GM21717 (cell line): ENCODE measurements around the gene ZMYND11.
A peak's percentile ranks its signal among the peaks of the same experiment; 100 is the strongest.
"Not testable (repeated sequence)": the region's sequence is repeated elsewhere in the genome, so short reads cannot be mapped to it uniquely, and the experiment has no call there.

Experiments
- ATAC-seq: cut with Tn5 transposase; IDR thresholded peaks from one replicate; pipeline ENCODE4 v1.9.1; 2021; ENCODE audit warnings: mild to moderate bottlenecking, moderate library complexity; ENCODE audit not compliant: unreplicated experiment

Gene ZMYND11

DNA sequence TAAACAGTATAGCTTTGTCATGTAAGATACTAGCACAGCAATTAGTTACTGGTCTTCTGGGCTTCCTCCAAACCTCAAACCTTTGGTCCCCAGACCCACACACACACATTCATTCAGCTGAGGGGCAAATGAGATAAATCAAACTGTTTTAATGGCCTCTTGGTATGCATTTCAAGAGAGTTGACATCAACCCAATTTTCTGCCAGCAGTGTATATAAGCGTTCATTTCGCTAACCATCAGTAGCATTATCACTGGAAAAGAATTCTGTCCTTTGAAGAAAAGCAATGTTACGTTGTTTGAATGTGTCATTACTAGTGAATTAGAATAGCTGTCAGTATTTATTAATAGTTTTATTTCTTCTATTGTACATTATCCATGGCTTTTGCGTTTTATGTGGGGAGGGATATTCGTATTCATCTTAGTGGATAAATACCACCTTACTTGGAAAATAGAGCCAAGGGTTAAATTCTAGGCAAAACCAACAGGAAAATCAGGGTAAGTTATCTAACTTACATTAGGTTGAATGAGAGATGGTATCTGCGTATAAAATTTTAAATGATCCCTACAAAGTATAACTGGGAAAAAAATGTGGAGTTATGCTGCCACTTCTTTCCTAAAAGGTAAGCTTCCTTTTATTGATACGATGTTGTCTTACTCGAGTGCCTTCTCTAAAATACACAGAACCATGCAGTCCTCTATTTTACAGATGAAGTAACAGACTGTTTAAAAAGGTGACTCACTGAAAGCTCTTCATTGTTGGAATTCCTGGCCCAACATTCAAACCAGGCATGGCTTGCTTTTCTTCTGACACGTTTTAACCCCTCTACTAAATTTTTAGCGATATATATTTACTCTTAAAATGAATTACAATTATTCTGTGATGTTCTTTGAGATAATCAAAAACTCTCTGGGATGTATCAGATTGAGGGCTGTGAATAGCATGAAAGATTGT lies 2.0 kb upstream of the ZMYND11 start:
- no peak for ATAC-seq

- ATAC-seq = peak; percentile 37
Observed at GRCh38 chr10:134247-135131, 766 bp upstream of the ZMYND11 start.

DNA sequence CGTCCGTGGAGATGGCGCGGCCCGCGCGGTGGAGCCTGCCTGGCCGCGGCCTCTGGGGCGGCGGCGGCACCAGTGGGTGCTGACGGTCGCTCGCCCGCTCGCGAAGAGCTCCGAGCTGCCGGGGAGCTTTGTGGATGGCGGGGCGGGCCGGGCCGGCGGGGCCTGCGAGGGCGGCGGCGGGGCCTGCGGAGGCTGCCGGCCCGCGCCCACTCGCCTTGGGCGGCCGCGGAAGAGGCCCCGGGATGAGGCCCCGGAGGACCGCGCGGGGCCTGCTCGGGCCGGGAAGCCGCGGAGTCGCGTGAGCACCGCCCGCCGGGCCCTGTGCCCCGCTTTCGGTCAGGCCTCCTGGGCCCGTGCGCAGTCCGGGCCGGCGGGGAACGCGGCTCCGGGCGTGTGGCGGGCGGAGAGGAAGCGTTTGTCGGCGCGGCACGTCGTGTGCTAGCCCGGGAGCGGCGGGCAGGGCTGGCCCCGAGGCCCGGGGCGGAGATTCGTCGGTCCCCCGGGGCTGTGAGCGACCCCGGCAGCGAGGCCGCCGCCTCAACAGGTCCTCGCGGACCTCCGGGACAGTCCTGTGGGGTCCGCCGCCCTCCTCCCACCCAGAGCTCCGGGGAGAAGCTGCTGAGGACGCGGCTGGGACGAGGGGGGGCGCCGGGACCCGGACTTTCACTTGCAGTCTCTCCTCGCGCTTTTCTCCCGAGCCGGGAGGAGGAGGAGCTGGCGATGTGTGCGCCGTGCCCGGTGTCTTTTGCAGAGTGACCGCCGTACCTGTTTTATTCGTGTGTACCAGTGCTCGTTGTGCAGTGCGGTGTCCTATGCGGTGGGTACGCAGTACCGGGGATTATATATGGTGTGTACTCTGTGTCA lies 578 bp downstream of the ZMYND11 start:
- peak; percentile 41 for ATAC-seq

DNA sequence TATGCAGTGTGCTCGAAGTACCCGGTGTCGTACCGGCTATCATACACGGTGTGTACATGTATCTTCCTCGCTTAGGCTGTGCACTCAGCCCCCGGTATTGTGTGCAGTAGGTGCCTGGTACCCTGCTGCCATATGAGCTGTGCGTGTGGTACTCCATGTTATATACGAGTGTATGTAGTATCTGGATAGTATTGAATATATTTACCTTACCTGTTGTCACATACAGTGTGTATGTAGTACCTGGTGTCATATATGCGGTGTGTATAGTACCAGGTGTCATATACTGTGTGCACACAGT lies 1.2 kb downstream of the ZMYND11 start:
- ATAC-seq = no peak

DNA sequence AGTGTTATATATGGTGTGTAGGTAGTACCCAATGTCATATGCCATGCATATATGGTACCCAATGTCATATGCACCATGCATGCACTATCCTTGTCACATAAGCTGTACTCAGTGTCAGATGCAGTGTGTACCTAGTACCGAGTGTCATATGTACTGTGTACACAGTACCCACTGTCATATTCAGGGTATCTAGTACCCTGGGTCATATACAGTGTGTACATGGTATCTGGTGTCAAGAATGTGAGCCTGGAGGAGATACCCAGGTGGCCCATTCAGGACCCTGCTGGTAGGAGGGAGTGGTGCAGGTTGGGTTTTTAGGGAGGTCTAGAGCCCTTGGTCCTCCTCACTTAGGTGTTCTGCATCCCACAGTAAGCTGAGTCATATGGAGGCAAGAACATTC lies 1.8 kb downstream of the ZMYND11 start:
- peak; percentile 24 for ATAC-seq

DNA sequence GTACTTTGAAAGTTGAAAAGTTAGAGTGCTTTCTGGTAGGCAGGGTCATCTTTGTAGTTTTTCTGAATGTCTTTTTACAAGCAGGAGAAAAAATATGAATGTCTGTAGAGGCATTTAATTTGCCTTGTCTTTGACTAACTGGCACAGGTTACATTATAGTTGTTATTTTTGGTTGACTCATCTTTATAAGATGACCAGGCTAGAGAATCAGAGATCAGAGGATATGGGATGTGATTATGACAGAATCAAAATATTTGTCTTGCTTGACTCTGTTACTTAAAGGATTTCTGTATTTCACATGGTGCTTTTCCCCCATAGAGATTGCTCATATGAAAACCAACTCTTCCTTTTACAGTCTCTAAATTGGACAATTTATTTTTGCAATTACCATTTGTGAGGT lies 2.4 kb downstream of the ZMYND11 start:
- ATAC-seq = no peak

DNA sequence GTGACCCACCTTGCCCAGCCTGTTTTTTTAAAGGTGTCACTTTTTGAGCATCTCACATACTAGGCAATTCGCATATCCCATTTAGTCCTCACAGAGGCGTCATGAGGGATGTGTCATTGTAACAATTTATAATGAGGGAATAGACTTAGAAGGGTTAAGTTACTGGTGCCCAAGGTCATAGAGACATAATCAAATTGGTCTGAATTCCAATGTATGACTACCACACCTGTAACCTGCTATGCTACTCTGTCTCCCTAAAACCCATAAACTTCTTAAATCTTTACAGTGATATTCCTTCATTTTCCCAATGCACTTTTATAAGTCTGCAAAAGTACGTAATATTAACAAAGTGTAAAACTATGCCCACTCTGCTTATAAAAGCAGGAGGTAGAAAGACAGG lies 7.1 kb downstream of the ZMYND11 start:
- no peak for ATAC-seq

- no peak for ATAC-seq
Observed at GRCh38 chr10:152915-153314, 17.7 kb downstream of the ZMYND11 start.

DNA sequence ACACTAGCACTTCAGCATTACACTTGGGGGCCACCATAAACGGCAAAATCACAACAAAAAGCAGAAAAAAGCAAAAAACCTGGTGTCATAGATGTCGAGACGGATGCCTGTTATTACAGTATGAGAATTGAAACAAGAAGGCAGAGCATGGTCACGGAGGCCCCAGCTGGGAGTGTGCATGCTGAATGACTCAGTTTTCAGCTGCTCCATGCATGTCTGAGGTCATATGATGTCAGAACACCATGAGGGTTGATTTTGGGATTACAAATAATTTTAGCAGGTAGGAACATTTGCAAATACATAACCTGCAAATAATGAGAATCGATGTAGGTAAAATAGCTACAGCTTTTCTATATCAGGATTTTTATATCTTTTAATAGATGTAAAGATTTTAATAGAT lies 19.1 kb downstream of the ZMYND11 start:
- no peak for ATAC-seq

- no peak for ATAC-seq
Observed at GRCh38 chr10:167383-167782, 32.1 kb downstream of the ZMYND11 start.

GRCh38 chr10:173741-174140 lies 38.5 kb downstream of the ZMYND11 start:
- ATAC-seq = no peak

- ATAC-seq = no peak
Observed at GRCh38 chr10:176677-177076, 41.4 kb downstream of the ZMYND11 start.

DNA sequence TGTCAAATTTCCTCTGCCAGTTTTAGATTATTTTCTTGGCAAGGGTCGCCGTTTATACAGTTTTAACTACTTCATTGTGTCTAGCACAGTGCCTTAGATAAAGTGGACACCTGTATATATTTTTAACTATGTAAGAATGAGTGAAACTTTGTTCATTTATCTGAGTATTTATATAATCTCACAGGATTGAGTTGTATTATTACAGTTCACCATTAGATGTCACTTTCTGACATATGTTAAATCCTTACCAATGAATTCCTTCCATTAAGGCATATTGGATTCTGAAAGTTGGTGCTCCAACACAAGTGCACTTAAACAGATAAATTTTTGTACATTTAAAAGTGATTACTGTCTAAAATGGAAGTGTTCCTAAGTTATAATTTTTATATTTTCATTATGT lies 43.0 kb downstream of the ZMYND11 start:
- ATAC-seq = no peak

DNA sequence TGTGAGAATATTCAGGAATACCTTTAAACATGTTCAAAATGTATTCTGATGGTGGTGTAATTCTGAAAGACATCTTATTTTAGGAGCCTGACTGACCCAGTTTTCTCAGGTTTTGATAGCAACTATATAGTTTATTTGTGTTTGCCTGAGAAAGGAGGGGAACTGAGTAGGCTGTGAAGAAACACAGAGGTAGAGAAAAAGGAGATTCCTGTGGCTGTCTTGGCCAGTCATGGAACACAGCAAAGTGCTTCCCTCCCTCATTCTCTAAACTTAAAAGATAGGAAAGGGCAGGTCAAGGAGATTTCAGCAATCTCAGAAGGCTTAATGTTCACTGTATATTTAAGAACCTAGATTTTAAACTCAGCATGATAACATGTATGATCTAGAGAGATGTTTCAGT lies 43.5 kb downstream of the ZMYND11 start:
- no peak for ATAC-seq

DNA sequence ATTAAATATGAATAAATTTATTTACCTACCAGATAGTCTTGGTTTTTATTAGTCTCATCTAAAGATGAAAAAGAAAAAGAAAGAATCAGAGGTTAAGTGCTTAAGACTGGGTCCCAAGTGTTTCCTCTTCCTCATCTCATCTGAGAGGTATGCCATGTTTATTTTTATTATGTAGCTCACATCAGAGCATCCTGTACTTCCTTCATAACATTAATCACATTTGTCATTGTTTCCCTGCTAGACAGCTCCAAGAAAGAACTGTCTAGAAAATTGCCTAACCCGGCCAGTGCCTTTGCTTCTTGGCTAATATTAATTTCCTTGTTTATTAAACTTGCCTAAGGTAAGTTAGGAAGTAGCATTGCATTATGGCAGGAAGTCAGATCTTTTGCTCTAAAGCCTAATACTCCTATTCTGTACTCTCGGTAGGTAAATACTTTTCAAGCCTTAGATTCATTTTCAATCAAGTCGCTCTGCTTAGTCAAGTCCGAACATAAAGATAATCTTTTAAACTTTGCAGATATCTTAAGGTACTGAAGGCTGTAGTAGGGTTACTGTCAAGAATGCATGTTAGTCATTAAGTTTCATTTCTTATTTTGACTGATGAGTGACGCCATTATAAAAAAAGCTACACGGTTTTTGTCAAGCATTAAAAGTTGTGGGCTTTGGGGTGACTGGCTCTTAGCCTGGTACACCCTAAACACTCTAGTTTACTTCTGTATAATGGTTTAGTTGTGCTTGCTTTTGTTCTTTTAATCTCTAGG lies 47.4 kb downstream of the ZMYND11 start:
- no peak for ATAC-seq

DNA sequence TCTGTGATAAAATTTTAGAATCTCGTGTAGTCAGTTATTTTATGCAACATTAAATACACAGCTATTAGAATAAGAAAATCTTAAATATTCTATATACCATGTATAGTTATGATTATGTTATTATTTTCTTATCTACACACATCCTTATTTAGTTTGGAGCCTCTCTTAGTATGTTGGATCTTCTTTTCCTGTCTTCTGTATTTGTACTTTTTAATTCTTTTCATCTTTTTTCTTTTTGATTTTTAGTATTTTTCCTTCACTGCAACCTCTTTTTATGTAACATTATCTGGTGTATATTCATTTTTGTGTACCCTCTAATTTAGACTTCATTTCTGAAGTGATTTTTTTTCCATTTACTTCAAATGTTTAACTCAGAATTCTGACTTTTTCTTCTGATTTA lies 48.9 kb downstream of the ZMYND11 start:
- ATAC-seq = no peak

- ATAC-seq = no peak
Observed at GRCh38 chr10:184911-185310, 49.7 kb downstream of the ZMYND11 start.

GRCh38 chr10:185571-185970 lies 50.3 kb downstream of the ZMYND11 start:
- not testable (repeated sequence) for ATAC-seq

GRCh38 chr10:186911-187310 lies 51.7 kb downstream of the ZMYND11 start:
- ATAC-seq = no peak

DNA sequence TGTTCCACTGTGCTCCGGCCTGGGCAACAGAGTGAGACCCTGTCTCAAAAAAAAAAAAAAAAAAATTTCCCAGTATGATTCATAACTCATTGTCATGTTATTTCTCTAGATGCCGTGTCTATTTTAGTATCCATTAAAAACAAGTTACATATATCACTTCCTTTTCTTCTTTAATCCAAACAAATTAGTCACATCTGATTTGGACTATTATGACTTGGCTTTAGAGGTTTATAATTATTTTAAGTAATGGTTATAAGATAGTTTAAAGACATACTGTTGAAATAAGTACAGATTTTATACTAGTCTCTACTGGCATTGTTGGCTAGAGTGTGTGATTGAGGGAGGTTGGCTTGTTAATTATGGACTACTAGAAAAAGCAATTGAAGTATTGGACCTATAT lies 53.3 kb downstream of the ZMYND11 start:
- no peak for ATAC-seq
